Astrocyte of the hippocampus (primary cell): ENCODE data around the gene SYNGR3.
A peak's percentile ranks its signal among the peaks of the same experiment; 100 is the strongest.
"Not testable (repeated sequence)": the region's sequence is repeated elsewhere in the genome, so short reads cannot be mapped to it uniquely, and the experiment has no call there.

Experiments used
- DNase-seq: peaks from one replicate; pipeline ENCODE4 v3.0.0; 2011; ENCODE audit warnings: low read depth, low spot score

SYNGR3 gene, protein sequence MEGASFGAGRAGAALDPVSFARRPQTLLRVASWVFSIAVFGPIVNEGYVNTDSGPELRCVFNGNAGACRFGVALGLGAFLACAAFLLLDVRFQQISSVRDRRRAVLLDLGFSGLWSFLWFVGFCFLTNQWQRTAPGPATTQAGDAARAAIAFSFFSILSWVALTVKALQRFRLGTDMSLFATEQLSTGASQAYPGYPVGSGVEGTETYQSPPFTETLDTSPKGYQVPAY

DNA sequence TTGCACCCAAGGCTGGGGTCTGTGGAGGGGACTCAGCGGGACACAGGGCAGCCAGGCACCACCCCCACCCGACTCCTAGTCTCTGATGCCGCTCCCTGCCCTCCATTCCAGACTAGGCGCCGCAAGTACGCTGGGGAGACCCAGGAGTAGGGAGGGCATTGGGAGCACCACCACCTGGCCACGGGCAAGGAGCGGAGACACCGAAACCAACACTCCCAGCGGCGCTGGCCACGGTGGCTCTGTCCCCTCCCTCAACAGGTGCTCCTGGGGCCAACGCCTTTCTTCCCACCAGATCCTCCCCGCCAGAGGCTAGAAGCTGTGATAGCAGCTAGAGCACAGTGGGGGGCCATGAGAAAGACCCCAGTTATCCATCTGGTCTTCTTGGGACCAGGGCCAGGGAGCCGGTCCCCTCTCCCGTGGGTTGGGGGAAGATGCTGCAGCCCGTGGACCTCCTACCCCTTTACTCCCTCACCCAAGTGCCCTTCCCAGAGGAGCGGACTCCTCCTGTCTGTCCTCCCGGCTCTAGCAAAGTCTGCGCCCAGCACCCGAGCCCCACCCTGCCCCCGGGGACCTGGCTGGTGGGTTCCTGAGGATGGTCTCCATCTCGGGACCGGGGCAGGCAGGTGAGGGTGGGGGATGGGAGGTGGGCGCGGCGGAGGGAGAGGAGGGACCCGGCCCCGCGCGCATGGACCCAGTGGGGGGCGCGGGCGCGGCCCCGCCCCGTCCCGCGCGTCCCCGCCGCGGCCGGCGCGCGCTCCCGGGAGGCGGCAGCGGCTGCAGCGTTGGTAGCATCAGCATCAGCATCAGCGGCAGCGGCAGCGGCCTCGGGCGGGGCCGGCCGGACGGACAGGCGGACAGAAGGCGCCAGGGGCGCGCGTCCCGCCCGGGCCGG, at the start of gene SYNGR3:
Gene SYNGR3 (plus strand): TSS at position 762 of the 892 bp plus-strand sequence. CDS start 133 bp downstream, outside the sequence.
- no peak for DNase-seq

DNA sequence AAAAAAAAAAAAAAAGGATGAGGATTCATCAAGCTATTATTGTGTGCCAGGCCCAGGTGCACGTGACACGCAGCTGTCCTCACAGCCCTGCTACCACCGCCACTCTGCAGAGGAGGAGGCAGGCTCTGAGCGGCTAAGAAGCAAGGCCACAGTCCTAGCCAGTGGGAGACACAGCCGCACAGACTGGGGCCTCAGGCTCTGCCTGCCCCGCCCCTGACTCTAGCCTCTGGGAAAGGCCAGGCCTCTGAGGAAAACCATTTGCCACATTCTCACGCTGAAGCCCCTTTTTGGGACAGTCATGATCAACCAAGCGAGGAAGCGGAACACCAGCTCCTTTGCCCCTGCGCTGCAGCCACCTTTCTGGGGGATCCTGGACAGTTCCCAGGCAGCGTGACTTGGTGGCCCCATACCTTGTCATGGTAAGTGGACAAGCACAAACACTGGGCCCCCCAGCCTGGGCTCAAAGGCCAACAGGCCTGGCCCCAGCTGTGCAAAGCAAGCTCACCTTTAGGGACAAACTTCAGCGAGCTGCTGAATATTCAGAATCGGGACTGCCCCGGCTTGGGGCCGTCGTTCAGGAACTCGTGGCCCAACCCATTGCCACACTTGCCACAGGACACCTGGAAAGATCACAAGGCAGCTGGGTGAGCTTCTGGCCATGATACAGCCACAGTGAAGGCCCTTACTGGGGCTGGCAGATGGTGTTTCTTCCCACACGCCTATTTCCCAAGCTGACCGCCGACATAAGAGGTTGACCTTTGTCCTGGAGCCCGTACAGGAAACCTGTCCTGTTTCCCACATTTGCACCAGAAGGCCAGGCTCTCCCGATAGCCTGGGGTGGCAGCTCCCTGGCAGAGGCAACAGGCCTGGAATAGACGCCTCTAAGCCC, 49.3 kb upstream of the SYNGR3 start:
- DNase-seq, result no peak

DNA sequence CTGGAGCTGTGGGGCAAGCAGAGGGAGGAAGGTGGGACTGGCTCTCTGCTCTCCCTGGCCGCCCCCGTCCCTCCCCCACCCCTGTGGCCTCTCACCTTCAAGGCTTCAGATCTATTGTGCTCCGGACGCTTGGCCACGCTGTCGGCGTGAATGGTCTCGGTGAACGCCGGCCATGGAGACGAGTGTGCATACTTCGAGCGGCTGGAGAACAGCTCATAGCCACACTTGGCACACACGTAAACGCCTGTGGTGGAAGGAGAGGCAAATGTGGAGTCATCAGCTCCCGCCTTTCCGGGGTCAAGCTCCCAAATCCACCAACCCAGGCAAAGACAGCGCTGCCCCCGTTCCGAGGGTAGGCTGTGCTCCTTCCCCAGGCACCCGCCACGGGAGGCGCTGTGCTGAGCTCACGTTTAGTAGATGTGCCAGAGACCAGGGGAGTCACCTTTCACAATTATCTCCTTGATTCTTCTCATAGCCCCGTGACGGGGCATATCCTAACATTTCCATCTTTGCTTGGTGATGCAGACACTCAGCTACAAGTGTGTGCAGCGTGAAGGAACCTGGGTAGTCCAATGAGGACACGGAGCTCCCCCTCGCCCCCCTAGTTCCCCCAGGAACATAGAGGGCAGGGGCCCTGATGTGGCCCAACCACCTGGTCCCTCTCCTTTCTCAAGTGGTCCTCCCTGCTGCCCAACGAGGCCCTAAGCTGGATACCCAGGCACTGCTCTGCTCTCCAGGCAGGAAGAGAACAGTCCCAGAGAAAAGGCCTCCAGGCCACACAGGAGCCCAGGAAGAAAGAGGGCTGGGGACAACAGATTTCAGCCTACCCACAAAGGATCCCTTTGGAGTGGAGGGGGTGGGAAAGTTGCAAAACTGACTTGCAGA, 48.4 kb upstream of the SYNGR3 start:
- DNase-seq, result peak; percentile 87

DNA sequence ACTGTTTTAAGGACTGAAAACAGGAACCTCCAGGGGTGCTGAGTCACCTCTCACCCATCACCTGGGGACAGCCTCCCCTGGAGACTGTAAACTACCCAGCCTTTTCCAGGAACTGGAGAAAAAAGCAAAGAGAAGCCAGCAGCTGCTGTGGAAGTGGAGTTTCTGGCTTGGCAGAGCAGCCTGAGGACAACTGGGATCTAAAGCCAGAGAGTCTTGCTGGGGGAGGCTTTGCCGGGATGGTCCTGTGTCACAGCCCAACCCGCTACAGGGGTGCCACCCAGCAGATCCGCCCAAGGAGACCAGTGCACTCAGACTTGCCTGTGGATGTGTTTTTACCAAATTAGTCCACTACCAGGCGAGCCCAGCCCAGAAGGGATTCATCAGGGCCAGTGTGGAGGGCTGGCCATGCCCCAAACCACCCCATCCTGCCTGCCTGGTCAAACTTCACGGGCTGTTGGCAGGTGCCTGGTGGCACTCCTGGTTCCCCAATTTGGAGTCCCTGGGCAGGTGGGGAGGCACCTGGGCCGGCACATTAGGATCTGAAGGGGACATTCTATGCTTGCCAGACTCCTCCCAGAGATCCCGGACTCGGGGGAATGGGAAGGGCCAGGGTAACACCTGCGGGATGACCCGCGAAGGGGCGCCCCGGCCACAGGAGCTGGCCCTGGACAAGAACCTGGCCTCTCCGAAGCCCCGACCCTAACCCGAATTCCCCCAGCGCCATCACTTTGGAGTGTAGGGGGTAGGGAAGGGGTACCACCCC, 47.5 kb upstream of the SYNGR3 start:
- peak; percentile 38 for DNase-seq

DNA sequence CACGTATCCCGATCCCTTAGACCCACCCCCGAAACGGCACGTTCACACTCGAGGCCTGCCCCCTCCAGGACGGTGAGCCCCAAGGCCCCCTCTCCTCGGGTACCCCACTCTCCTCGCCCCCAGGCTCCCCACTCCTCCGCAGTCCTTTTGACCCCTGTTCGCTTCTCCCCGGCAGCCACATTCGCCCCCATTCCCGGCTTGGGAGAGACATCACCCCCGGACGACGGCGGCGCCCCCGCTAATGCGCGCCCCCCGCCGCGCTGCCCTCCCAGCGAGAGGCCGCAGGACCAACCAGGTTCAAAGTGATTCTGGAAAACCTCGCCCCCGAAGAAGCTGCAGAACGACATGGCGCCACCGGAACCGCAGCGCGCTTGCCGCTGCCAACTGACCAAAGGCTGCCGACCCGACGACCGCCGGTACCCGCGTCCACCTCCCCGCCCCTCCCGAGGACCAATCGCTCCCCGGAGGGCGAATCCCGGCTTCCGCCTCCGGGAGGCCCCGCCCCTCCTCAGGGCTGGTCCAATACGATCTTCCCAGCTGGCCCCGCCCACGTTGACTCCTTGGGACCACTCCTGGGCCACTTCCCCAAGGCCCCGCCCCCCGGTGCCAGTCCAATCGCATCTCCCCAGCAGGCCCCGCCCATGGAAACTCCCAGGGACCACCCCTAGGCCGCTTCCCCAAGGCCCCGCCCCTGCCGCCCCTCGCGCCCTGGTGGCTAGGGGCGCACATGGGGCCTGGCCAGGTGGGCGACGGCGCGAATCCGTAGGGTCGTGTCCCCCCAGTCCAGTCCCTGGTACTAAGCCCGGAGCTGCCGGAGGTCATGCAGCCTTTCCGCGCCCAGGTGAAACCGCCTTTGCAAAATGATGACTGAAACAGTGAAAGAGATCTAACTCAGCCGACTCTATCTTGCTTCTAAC, 46.7 kb upstream of the SYNGR3 start, which contains the start of gene MSRB1:
Gene MSRB1 (minus strand): TSS at position 390 of the 917 bp plus-strand sequence. CDS start 43 bp downstream, at position 347.
- peak; percentile 100 for DNase-seq

DNA sequence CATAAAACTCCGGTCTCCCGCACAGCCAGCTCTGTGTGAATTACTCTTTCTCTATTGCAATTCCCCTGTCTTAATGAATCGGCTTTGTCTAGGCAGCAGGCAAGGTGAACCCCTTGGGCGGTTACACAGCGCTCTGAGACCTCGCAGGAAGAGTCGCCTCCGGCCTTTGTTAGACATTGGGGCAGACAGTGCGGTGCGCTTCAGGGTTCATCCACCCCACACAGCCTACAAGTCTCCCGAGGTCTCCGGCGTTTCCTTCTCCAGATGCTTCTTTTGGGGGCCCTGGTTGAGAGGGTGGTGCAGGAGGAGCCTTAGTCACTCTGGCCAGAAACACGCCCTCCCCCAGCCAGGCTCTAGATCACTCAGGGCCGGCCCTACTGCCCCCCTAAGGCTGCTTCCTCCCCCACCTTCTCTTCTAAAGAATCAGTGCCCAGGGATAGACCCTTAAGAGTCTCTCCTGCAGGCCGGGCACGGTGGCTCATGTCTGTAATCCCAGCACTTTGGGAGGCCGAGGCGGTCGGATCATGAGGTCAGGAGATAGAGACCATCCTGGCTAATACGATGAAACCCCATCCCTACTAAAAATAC, 45.1 kb upstream of the SYNGR3 start:
- DNase-seq, result no peak

DNA sequence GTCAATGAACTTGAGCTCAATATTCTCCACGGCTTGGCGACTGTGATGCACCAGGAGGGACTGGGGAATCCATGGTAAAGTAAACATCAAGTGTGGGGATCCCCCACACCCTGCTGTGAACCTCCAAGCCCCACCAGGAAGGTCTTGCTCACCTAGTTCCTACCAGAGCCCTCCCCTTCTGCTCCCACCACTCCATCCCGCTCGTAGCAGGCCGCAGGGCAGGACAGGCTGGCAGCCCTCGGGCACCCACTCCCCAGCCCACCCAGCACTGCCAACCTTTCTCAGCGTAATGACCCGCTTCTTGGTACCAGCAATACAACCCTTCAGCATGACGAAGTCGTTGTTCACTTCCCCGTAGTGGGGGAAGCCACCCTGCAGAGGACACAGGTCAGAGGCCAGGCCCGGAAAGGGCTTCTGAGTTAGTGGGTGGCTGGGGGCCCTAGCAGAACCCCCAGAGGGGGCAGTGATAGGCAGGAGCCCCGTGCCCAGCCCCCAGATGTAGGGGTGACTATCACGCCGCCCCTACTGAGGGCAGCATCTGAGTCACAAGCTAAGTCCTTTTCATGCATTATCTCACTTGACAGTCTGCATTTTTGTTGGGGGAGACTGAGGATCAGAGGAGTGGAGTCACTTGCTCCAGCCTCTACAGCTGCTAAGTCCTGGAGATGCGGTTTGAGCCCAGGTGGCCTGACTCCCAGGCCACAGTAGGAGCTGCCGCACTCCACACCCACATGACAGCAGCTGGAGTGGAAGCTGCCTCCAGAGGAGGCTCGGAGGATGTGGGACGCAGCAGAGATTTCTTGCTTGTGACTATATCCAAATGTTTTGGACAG, 44.0 kb upstream of the SYNGR3 start:
- DNase-seq, result no peak

DNA sequence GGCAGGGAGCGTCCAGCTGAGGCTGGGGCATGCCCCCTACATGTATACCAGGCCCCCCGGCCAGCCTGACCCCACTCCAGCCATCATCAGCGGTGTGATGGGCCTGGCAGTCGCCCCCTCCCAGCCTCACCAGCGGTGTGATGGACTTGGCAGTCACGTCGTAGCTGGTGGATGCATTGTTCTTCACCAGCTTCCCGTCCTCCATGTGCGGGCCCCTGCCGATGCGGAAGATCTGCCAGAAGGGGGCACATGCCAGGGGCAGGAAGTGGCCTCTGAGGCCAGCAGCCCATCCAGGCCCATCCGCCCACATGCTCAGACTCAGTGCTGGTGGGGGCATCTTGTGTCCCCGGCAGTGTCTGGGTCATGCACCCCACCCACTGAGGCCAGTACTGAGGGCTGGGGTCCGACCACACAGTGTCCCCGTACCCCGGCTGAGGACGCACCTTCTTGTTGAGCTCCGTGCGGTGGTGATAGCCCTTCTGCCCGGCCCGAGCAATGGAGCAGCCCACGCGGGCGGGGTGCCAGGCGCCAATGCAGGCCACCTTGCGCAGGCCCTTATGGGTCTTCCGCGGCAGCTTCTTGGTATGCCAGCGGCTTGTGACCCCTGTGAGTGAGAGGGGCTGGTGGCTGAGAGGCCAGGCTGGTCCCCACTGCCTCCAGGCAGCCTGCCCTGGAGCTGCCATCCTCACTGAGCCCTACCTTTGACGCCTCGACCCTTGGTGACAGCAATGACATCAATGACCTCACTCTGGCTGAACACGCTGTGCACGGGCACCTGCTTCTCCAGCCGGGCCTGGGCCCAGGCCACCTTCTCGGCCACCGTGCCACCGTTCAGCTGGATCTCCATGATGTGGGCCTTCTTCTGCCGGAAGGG, 43.0 kb upstream of the SYNGR3 start:
- no peak for DNase-seq

DNA sequence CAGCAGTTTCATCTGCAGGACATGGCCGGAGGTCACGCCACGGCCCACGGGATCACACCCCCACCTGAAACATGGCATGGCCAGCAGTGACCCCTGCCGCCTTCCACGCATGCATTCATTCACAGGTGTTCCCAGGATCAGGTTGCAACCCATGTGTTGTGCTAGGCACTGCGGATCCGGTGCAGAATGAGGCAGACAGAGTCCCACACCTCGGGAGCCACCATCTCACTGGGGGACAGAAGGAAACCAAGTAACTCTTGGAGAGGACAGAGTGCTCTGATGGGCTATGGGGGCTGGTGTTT, 42.5 kb upstream of the SYNGR3 start:
- no peak for DNase-seq

DNA sequence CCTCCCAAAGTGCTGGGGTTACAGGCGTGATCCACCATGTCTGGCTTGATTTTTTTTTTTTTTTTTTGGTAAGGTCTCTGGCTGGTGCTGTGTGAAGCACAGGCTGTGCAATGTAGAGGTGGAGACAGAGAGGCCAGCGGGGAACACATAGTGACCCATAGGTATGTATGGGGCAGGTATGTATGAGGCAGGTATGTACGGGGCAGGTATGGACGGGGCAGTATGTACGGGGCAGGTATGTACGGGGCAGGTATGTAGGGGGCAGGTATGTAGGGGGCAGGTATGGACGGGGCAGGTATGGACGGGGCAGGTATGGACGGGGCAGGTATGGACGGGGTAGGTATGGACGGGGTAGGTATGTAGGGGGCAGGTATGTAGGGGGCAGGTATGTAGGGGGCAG, 40.3 kb upstream of the SYNGR3 start:
- DNase-seq, result no peak

DNA sequence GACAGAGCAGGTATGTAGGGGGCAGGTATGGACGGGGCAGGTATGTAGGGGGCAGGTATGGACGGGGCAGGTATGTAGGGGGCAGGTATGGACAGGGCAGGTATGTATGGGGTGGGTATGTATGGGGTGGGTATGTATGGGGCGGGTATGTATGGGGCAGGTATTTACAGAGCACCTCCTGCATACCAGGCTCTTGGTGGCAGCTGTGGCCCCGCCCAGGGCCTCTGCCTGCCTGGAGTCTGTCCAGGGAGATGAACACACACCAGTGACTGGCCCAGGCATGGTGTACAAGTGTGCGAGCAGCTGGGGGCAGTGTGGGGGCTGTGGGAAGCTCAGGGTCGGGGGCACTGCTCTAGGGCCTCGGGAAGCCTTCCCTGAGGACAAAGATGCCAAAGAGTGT, 39.7 kb upstream of the SYNGR3 start:
- DNase-seq, result no peak

DNA sequence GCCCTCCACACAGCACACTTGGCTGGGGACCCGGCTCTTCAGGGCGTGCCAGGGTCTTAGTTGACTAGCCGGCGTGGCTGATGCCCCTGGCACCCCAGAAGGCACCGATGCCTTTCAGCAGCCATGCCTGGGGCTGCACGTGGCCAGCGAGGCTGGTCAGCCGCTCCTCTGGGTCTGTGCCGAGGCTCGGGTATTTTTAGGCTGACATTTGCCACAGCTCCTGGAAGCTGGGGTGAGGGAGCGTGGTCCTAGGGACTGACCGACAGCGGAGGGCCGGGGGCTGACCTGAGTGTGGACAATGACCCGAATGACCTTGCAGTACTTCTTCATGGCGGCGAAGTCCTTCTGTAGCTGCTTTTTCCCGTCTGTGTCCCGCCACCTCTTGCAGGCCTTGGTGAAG, 39.2 kb upstream of the SYNGR3 start:
- DNase-seq, result no peak

DNA sequence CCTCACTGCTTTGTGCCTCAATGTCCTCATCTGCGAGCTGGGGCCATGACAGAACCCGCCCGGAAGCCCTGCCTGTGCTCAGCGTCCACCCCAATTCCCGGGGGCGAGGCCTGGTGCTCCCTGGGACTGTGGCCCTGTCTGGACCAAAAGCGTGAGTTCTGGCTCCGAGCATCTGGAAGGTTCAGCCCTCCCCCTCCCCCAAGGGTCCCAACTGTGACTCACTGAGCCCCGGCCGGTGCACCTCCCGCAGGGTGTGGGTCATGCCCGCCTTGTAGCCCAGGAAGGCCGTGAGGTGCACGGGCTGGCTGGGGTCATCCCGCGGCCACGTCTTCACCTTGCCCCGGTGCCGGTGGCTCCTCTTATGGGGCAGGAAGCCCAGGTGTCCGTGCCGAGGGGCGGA, 36.0 kb upstream of the SYNGR3 start:
- no peak for DNase-seq

DNA sequence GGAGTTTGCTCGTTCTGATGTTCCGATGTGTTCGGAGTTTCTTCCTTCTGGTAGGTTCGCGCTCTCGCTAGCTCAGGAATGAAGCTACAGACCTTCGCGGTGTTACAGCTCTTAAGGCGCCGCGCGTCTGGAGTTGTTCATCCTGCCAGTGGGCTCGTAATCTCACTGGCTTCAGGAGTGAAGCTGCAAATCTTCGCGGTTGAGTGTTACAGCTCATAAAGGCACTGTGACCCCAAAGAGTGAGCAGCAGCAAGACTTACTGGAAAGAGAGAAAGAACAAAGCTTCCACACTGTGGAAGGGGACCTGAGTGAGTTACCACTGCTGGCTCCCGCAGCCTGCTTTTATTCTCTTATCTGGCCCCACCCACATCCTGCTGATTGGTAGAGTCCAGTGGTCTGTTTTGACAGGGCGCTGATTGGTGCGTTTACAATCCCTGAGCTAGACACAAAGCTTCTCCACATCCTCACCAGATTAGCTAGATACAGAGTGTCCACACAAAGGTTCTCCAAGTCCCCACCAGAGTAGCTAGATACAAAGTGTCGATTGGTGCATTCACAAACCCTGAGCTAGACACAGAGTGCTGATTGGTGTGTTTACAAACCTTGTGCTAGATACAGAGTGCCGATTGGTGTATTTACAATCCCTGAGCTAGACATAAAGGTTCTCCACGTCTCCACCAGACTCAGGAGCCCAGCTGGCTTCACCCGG, 32.2 kb upstream of the SYNGR3 start:
- not testable (repeated sequence) for DNase-seq

DNA sequence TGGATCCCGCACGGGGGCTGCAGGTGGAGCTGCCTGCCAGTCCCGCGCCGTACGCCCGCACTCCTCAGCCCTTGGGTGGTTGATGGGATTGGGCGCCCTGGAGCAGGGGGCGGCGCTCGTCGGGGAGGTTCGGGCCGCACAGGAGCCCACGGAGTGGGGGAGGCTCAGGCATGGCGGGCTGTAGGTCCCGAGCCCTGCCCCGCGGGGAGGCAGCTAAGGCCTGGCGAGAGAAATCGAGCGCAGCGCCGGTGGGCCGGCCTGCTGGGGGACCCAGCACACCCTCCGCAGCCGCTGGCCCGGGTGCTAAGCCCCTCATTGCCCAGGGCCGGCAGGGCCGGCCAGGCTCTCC, 31.7 kb upstream of the SYNGR3 start:
- not testable (repeated sequence) for DNase-seq

DNA sequence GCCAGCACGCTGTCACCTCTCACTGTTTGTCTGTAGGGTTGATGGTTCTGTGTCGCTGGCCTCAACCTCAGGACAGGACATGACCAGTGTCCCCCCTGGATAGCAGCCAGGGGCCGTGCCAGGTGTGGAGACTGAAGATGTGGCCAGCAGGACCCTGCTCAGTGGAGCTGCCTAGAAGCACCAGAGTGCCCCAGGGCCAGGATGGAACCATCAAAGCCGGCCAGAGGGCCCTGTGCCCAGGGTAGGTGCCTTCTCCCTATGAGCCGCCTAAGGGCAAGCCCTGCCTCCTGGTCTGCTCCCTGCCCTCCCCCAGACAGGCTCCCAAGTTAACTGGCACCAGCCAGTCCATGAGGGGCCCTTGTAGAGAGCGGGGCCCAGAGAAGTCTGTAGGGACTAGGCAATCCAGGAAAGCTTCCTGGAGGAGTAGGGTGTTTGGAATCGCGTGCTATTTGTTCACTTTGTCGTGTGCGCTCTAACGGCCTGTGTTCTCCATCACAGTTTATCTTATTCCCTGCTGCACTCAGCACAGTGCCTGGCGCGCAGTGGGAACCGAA, 31.0 kb upstream of the SYNGR3 start:
- no peak for DNase-seq
